T-helper 2 cell treated with Interferon-gamma antibody and Interleukin-4, amounts not matched to agents 100 ng/mL and 5 ng/mL, for 36 hours (primary cell): ENCODE results near the gene OR51V1. TPM values are rescaled to one million over a fixed set of nuclear protein-coding genes. Genes with fewer than 3 reads are reported as not detected.
"Not testable (repeated sequence)": the region's sequence is repeated elsewhere in the genome, so short reads cannot be mapped to it uniquely, and the experiment has no call there.

Source experiments
- intact Hi-C: fragments of 100-400 bp; cut with micrococcal nuclease; formaldehyde crosslinking; loops from one replicate; pipeline ENCODE4 v1.15.1; 2023
- total RNA-seq: library from RNA; stranded (reverse); gene quantifications from 2 replicates; pipeline ENCODE4 v1.2.3, GENCODE V29; 2022

OR51V1 gene
- total RNA-seq = not detected in 2 replicates

- intact Hi-C loops = no loop called here
Observed at GRCh38 chr11:5200582-5200981, at the start of gene OR51V1. Gene OR51V1, minus strand, starts transcription at chr11:5200682. Its CDS starts 0 bp downstream, at chr11:5200682.

- intact Hi-C loops = not testable (repeated sequence)
Observed at GRCh38 chr11:5249807-5250396, 49.4 kb upstream of the OR51V1 start, which contains the start of gene HBG1. Gene HBG1, minus strand, starts transcription at chr11:5249857. Its CDS starts 53 bp downstream, at chr11:5249804.

GRCh38 chr11:5248498-5248897 lies 48.0 kb upstream of the OR51V1 start:
- intact Hi-C loops = not testable (repeated sequence)

GRCh38 chr11:5247472-5248192 lies 47.1 kb upstream of the OR51V1 start:
- intact Hi-C loops = no loop called here

GRCh38 chr11:5246772-5247471 lies 46.4 kb upstream of the OR51V1 start:
- intact Hi-C loops = no loop called here

- intact Hi-C loops = no loop called here
Observed at GRCh38 chr11:5245155-5245554, 44.7 kb upstream of the OR51V1 start.

GRCh38 chr11:5243816-5244180 lies 43.3 kb upstream of the OR51V1 start:
- intact Hi-C loops = no loop called here

- intact Hi-C loops = no loop called here
Observed at GRCh38 chr11:5242933-5243815, 42.7 kb upstream of the OR51V1 start.

GRCh38 chr11:5242208-5242607 lies 41.7 kb upstream of the OR51V1 start:
- intact Hi-C loops = no loop called here

- intact Hi-C loops = no loop called here
Observed at GRCh38 chr11:5241458-5241857, 41.0 kb upstream of the OR51V1 start.

- intact Hi-C loops = no loop called here
Observed at GRCh38 chr11:5240458-5240857, 40.0 kb upstream of the OR51V1 start.

GRCh38 chr11:5240056-5240455 lies 39.6 kb upstream of the OR51V1 start:
- intact Hi-C loops = no loop called here

- intact Hi-C loops = no loop called here
Observed at GRCh38 chr11:5239046-5239445, 38.6 kb upstream of the OR51V1 start.

GRCh38 chr11:5238486-5238885 lies 38.0 kb upstream of the OR51V1 start:
- intact Hi-C loops = no loop called here

GRCh38 chr11:5237420-5237819 lies 36.9 kb upstream of the OR51V1 start:
- intact Hi-C loops = no loop called here

- intact Hi-C loops = no loop called here
Observed at GRCh38 chr11:5235364-5236095, 35.0 kb upstream of the OR51V1 start.

GRCh38 chr11:5234381-5234834 lies 33.9 kb upstream of the OR51V1 start, which contains the start of gene HBD:
Gene HBD, minus strand, starts transcription at chr11:5234483. Its CDS starts 50 bp downstream, at chr11:5234433.
- intact Hi-C loops = no loop called here

GRCh38 chr11:5233307-5233706 lies 32.8 kb upstream of the OR51V1 start:
- intact Hi-C loops = no loop called here

- intact Hi-C loops = no loop called here
Observed at GRCh38 chr11:5232821-5233220, 32.3 kb upstream of the OR51V1 start.

- intact Hi-C loops = no loop called here
Observed at GRCh38 chr11:5232176-5232575, 31.7 kb upstream of the OR51V1 start.

GRCh38 chr11:5231111-5231510 lies 30.6 kb upstream of the OR51V1 start:
- intact Hi-C loops = no loop called here
